Peyer's patch (tissue), 4 donors: ENCODE measurements around the gene EMC1.

Experiments used
- CTCF ChIP-seq, 6 experiments: fragments of 450-650 bp in 4 of 6; fragments of 200-600 bp in 2 of 6; sonication (generic) in 1 of 6; IDR thresholded peaks; one replicate each; pipeline ENCODE4 v1.5.1; 2017 to 2019; ENCODE audit warnings: antibody characterized with exemption in 6 of 6, mild to moderate bottlenecking in 3 of 6, moderate library complexity in 1 of 6
- POLR2A ChIP-seq, 2 donors: fragments of 450-650 bp; IDR thresholded peaks; one replicate each; pipeline ENCODE4 v1.5.1; 2017; ENCODE audit warnings: antibody characterized with exemption in 2 of 2, mild to moderate bottlenecking in 2 of 2, moderate library complexity in 2 of 2

GRCh38 chr1:19260211-19261138, 9.2 kb upstream of the EMC1 start:
- TF ChIP-seq CTCF (IDR thresholded peaks at IDR 0.05) (no peak), POLR2A (IDR thresholded peaks at IDR 0.05) (no peak)
